Endothelial cell of umbilical vein (primary cell): ENCODE results near the gene GUK1.
"Not testable (repeated sequence)": the region's sequence is repeated elsewhere in the genome, so short reads cannot be mapped to it uniquely, and the experiment has no call there.

Experiments
- CTCF ChIP-seq, 2 donors: IDR thresholded peaks; 1 replicate in 1 of 2; 2 replicates in 1 of 2; pipeline ENCODE4 v1.5.1; 2011; ENCODE audit warnings: low read length in 2 of 2, mild to moderate bottlenecking in 2 of 2, moderate library complexity in 2 of 2, control low read depth in 1 of 2, inconsistent platforms in 1 of 2, low read depth in 1 of 2; ENCODE audit not compliant: insufficient read depth in 1 of 2; ENCODE audit errors: extremely low read depth in 1 of 2
- EZH2 ChIP-seq: IDR thresholded peaks from 2 replicates; pipeline ENCODE4 v1.6.1; 2012; ENCODE audit warnings: borderline replicate concordance, low read depth, mild to moderate bottlenecking, moderate library complexity, low read length, inconsistent platforms; ENCODE audit not compliant: severe bottlenecking
- GATA2 ChIP-seq: IDR thresholded peaks from 2 replicates; pipeline ENCODE4 v1.7.0; 2011; ENCODE audit warnings: low read depth, mild to moderate bottlenecking, moderate library complexity, mixed read lengths, low read length; ENCODE audit not compliant: insufficient read length, insufficient read depth
- JUN ChIP-seq: IDR thresholded peaks from 2 replicates; pipeline ENCODE4 v1.6.1; 2011; ENCODE audit warnings: borderline replicate concordance, low read depth; ENCODE audit not compliant: insufficient read length, insufficient read depth
- MAX ChIP-seq: IDR thresholded peaks from 2 replicates; pipeline ENCODE4 v1.6.1; 2011; ENCODE audit not compliant: insufficient read depth, insufficient read length
- MYC ChIP-seq: IDR thresholded peaks from one replicate; pipeline ENCODE4 v1.6.1; 2011; ENCODE audit warnings: mild to moderate bottlenecking, low read depth, low read length
- POLR2A ChIP-seq: IDR thresholded peaks from 2 replicates; pipeline ENCODE4 v1.6.1; 2012; ENCODE audit warnings: low read depth, mild to moderate bottlenecking, control low read depth, low read length
- POLR2AphosphoS5 ChIP-seq: IDR thresholded peaks from 2 replicates; pipeline ENCODE4 v1.6.1; 2012; ENCODE audit warnings: low read depth, mild to moderate bottlenecking, control low read depth, low read length, moderate library complexity; ENCODE audit not compliant: insufficient read depth

- not testable (repeated sequence) for TF ChIP-seq CTCF (IDR thresholded peaks at IDR 0.05; ENCODE audit: extremely low read depth in 1 of 2, insufficient read depth in 1 of 2, low read depth in 1 of 2, low read length in 2 of 2); MYC; GATA2; EZH2; POLR2AphosphoS5; JUN; POLR2A; MAX
Measured at GRCh38 chr1:228188249-228188648, 48.2 kb downstream of the GUK1 start.
